Chondrocyte (in vitro differentiated cells): ENCODE results near the gene EPHA1. TPM values are rescaled to one million over a fixed set of nuclear protein-coding genes. Genes with fewer than 3 reads are reported as not detected.

ENCODE experiments used
- DNase-seq: peaks from one replicate; pipeline ENCODE4 v3.0.0; 2021; ENCODE audit warnings: mixed read lengths, low spot score
- H3K27ac Mint-ChIP-seq: one replicate; pipeline ENCODE4 v1.8.0; 2021; ENCODE audit warnings: mild to moderate bottlenecking, moderate library complexity, mixed read lengths; ENCODE audit not compliant: unreplicated experiment
- H3K27me3 Mint-ChIP-seq: 2 replicates; pipeline ENCODE4 v1.8.0; 2021; ENCODE audit warnings: low read depth, mixed read lengths
- H3K36me3 Mint-ChIP-seq: 2 replicates; pipeline ENCODE4 v1.8.0; 2021; ENCODE audit warnings: low read depth, mixed read lengths
- H3K4me1 Mint-ChIP-seq: 2 replicates; pipeline ENCODE4 v1.8.0; 2021; ENCODE audit warnings: low read depth, mild to moderate bottlenecking, mixed read lengths
- H3K4me3 Mint-ChIP-seq: one replicate; pipeline ENCODE4 v1.8.0; 2021; ENCODE audit warnings: mild to moderate bottlenecking, moderate library complexity, mixed read lengths; ENCODE audit not compliant: unreplicated experiment
- H3K9me3 Mint-ChIP-seq: 2 replicates; pipeline ENCODE4 v1.8.0; 2021; ENCODE audit warnings: low read depth, mixed read lengths
- total RNA-seq: library from RNA; stranded (reverse); gene quantifications from 3 replicates; pipeline ENCODE4 v1.2.1, GENCODE V29; 2021
- TF ChIP-seq, protein P1 (sequence below): fragments of 200-600 bp; sonication (generic); IDR thresholded peaks from 2 replicates; pipeline ENCODE4 v1.5.0; 2021; ENCODE audit warnings: antibody characterized with exemption, mild to moderate bottlenecking, moderate library complexity

The EPHA1 gene
- total RNA-seq, 1 donor from 2014 or later: not detected

DNA sequence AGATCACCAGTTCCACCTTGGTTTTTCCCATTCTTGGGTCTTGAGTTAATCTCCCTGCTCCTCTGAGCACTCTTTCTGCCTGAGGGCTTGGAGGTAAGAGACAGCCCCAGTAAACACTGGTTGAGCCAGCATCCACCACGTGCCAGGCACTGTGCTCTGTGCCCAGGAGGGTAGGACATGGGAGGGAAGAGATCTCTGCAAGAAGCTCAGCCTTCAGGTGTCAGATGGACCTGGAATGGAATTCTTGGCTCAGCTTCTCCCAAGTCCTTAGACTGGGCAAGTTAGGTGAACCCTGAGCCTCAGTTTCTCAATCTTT is 25.1 kb downstream of the EPHA1 start:
- peak; percentile 29 for DNase-seq
- Mint-ChIP-seq H3K27ac (no peak overlapping the region), H3K36me3 (peaks cover 9% of the 10 kb centered on the region), H3K4me3 (no peak overlapping the region), H3K9me3 (no peaks in the 10 kb centered on the region), H3K4me1 (peaks cover 20% of the 10 kb centered on the region), H3K27me3 (no peaks in the 10 kb centered on the region)
- TF ChIP-seq, protein P1, sequence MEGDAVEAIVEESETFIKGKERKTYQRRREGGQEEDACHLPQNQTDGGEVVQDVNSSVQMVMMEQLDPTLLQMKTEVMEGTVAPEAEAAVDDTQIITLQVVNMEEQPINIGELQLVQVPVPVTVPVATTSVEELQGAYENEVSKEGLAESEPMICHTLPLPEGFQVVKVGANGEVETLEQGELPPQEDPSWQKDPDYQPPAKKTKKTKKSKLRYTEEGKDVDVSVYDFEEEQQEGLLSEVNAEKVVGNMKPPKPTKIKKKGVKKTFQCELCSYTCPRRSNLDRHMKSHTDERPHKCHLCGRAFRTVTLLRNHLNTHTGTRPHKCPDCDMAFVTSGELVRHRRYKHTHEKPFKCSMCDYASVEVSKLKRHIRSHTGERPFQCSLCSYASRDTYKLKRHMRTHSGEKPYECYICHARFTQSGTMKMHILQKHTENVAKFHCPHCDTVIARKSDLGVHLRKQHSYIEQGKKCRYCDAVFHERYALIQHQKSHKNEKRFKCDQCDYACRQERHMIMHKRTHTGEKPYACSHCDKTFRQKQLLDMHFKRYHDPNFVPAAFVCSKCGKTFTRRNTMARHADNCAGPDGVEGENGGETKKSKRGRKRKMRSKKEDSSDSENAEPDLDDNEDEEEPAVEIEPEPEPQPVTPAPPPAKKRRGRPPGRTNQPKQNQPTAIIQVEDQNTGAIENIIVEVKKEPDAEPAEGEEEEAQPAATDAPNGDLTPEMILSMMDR: no peak

DNA sequence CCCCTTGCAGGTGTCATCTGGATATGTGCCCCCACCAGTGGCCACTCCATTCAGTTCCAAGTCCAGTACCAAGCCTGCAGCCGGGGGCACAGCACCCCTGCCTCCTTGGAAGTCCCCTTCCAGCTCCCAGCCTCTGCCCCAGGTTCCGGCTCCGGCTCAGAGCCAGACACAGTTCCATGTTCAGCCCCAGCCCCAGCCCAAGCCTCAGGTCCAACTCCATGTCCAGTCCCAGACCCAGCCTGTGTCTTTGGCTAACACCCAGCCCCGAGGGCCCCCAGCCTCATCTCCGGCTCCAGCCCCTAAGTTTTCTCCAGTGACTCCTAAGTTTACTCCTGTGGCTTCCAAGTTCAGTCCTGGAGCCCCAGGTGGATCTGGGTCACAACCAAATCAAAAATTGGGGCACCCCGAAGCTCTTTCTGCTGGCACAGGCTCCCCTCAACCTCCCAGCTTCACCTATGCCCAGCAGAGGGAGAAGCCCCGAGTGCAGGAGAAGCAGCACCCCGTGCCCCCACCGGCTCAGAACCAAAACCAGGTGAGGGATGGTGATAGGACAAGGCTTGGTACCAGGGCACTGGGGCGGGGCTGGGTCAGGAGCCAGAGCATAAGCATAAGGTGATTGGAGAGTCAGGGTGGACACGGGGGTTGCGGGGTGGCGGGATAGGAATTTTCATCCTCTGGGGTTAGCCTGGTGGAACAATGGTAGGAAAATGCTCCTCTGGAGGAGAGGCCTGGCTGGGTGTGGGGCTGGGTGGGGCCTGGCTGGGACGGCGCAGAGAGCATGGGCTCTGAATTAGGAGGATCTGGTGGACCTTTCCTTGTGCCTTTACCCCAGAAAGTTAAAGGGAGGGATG is 25.6 kb downstream of the EPHA1 start:
- Mint-ChIP-seq H3K27ac (peak overlapping the region; percentile 33), H3K27me3 (no peaks in the 10 kb centered on the region), H3K9me3 (no peaks in the 10 kb centered on the region), H3K4me3 (no peak overlapping the region), H3K4me1 (peaks cover 26% of the 10 kb centered on the region), H3K36me3 (peaks cover 9% of the 10 kb centered on the region)
- TF ChIP-seq, protein P1: no peak
- DNase-seq: no peak

DNA sequence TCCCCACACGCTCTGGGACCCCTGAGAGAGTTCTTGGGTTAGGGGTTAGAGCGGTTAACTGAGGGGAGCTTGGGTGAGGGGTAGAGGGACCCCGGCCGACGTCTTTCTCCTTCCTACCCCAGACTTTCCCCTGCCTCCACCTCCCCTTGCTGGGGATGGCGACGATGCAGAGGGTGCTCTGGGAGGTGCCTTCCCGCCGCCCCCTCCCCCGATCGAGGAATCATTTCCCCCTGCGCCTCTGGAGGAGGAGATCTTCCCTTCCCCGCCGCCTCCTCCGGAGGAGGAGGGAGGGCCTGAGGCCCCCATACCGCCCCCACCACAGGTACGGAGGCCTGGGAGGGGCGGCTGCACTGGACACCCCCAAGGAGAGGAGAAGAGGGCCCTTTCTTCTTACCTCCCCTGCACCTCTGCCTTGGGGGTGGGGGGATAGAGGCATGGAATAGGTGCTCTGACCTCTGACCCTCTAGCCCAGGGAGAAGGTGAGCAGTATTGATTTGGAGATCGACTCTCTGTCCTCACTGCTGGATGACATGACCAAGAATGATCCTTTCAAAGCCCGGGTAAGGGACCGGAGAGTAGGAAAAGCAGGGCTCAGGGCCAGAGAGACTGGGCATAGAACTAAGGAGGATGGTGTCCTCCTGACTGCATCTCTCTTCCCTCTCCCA is 26.4 kb downstream of the EPHA1 start:
- peak overlapping the region; percentile 69 for H3K27ac Mint-ChIP-seq
- no peak overlapping the region for H3K4me3 Mint-ChIP-seq
- no peaks in the 10 kb centered on the region for H3K27me3 Mint-ChIP-seq
- TF ChIP-seq, protein P1: no peak
- H3K36me3 Mint-ChIP-seq: peaks cover 6% of the 10 kb centered on the region
- H3K9me3 Mint-ChIP-seq: no peaks in the 10 kb centered on the region
- DNase-seq: peak; percentile 62
- H3K4me1 Mint-ChIP-seq: peaks cover 21% of the 10 kb centered on the region

DNA sequence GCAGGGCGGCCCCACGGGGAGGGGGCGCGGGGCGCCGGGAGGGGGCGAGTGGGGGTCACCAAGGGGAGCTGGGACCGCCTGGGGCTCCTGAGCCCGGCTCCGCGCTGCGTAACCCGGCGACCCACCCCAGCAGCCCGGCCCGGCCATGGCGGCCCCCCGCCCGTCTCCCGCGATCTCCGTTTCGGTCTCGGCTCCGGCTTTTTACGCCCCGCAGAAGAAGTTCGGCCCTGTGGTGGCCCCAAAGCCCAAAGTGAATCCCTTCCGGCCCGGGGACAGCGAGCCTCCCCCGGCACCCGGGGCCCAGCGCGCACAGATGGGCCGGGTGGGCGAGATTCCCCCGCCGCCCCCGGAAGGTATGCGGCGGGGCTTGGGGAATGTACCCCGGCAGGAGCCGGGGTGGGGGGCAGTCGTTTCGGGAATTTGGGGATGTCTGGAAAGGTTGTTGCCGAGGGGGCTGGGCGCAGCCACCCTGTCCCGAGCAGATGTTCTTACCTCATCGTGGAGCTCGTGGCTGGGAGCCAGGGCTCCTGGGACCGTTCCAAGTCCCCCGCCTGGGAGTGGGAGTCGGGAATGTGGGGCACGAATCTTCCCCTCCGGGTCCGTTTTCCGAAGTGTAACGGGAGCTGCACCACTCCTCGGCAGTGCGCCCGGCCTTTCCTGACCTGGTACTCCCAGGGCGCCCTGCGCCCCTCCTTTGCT is 27.1 kb downstream of the EPHA1 start:
- no peaks in the 10 kb centered on the region for H3K27me3 Mint-ChIP-seq
- TF ChIP-seq, protein P1: no peak
- peaks cover 21% of the 10 kb centered on the region for H3K4me1 Mint-ChIP-seq
- DNase-seq: peak; percentile 96
- no peaks in the 10 kb centered on the region for H3K9me3 Mint-ChIP-seq
- H3K4me3 Mint-ChIP-seq: no peak overlapping the region
- peak overlapping the region; percentile 69 for H3K27ac Mint-ChIP-seq
- peaks cover 6% of the 10 kb centered on the region for H3K36me3 Mint-ChIP-seq
